Retinal pigment epithelial cell (primary cell): ENCODE results near the gene DIP2C.

Source experiments
- DNase-seq: peaks from one replicate; pipeline ENCODE4 v3.0.0-alpha.2; 2010; ENCODE audit warnings: low read depth
- H3K4me3 ChIP-seq: 2 replicates; pipeline ENCODE4 v1.5.1; 2011; ENCODE audit warnings: mild to moderate bottlenecking, low read length, control low read depth, moderate library complexity
- CTCF ChIP-seq: conservative IDR thresholded peaks from 2 replicates; pipeline ENCODE4 v1.5.1; 2011; ENCODE audit warnings: low read depth, low read length, control low read depth, inconsistent platforms

DIP2C gene

GRCh38 chr10:241451-241850, 448.0 kb downstream of the DIP2C start:
- no peak for TF ChIP-seq CTCF
- DNase-seq, result no peak
- H3K4me3 ChIP-seq, result no peak overlapping the region

- no peak overlapping the region for H3K4me3 ChIP-seq
- TF ChIP-seq CTCF, result no peak
- DNase-seq, result no peak
Measured at GRCh38 chr10:239109-239508, 450.4 kb downstream of the DIP2C start.

- H3K4me3 ChIP-seq, result no peak overlapping the region
- DNase-seq, result no peak
- TF ChIP-seq CTCF, result no peak
Measured at GRCh38 chr10:235915-236314, 453.6 kb downstream of the DIP2C start.

DNA sequence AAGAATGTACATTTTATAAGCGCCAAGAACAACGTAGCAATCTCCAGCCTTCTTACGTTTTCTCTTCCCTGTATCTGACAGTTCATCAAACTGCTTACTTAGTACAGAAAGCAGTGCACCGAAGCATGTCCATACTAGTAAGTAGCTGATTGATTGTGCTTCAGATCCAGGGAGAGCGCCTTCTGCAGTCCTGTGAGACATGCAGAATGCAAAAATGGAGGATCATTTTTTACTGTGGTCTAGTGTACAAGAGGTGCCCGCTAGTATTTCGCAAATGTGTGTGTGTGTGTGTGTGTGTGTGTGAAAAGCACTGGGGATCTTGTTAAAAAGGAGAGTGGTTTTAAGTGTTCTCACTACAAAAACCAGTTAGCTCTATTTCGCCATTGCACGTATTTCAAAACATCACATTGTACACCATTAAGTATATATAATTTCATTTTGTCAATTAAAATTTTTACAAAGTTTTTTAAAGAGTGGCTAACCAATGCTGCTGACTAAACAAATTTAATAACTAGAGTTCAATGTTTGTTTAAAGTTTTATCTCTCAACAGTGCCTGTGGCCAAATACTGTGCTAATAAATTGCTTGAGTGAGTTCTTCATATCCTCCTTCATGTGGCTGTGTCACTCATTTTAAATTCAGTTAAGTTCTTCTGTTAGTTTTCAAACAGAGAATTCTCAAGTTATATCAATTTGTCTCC, 454.6 kb downstream of the DIP2C start:
- no peak for TF ChIP-seq CTCF
- no peak overlapping the region for H3K4me3 ChIP-seq
- no peak for DNase-seq

DNA sequence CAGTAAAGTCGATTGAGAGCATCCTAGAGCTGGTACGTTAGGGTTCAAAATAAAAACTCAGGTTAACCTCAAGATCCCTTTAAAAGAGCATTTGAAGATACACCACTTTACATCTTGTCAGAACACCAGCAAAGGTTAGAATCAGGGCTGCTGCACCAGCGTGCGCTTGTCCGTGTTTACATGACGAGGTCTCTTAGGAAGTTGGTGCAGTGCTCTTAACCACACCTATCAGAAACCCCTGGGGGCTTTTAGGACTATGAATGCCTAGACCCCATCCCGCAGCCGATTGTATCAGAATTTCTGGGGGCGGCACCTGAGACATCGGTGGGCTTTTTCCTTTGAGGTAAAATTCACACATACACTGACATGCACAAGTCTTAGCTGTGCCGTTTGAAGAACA, 456.6 kb downstream of the DIP2C start:
- DNase-seq, result no peak
- H3K4me3 ChIP-seq, result no peak overlapping the region
- TF ChIP-seq CTCF, result no peak

DNA sequence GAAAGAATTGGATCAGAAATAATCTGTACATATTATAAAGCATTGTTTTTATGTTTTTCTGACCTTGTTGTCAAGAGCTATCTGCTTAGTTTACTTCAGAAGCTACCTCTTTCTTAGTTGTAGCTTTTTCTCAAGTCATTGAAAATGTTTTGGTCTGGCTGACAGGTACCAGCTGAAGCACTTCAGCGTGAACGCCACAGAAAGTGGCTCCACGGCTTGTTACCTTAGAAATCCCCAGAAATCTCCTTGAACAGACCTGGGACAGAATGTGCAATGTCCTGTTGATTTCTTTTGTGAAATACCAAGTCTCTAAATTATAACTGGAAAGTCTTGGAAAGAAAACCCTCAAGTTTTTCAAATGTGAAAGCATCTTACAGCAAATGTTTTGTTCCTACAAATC, 457.4 kb downstream of the DIP2C start:
- TF ChIP-seq CTCF, result no peak
- DNase-seq, result no peak
- H3K4me3 ChIP-seq, result no peak overlapping the region

DNA sequence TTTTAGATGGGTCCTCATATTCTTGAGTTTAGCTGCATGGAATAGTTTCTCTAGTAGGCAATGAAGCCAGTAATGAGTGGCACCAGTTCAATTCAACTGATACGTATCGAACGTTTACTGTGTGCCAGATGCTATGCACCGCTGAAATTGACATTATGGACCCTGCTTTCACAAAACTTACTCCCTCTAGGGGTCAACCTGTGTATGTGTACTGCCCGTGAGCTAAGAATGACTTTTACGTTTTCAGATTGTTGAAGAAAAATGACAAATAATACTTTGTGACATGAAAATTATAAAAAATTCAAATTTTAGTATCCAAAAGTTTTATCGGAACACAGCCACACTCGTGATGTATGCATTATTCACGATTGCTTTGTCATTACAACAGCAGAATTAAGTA, 458.7 kb downstream of the DIP2C start:
- peak; percentile 51 for TF ChIP-seq CTCF
- no peak for DNase-seq
- H3K4me3 ChIP-seq, result no peak overlapping the region
